Smooth muscle cell (in vitro differentiated cells): Measurements from ENCODE around the gene C7orf33. TPM values are rescaled to one million over a fixed set of nuclear protein-coding genes. Genes with fewer than 3 reads are reported as not detected.

Experiments used
- DNase-seq: peaks from one replicate; lab custom pipeline; 2025; ENCODE audit not compliant: unreplicated experiment; lab: John Stamatoyannopoulos, UW
- H2AFZ ChIP-seq: fragments of 200-600 bp; sonication (generic); 2 replicates; pipeline ENCODE4 v1.6.0; 2016; ENCODE audit warnings: antibody characterized with exemption, low read depth, mild to moderate bottlenecking
- H3F3A ChIP-seq: fragments of 200-600 bp; sonication (generic); 2 replicates; pipeline ENCODE4 v1.6.0; 2017; ENCODE audit warnings: antibody characterized with exemption, low read depth
- H3K27ac ChIP-seq: fragments of 200-600 bp; sonication (generic); 2 replicates; pipeline ENCODE4 v1.5.1; 2016; ENCODE audit warnings: low read depth, mild to moderate bottlenecking
- H3K27me3 ChIP-seq: fragments of 200-600 bp; sonication (generic); 2 replicates; pipeline ENCODE4 v1.6.1; 2016; ENCODE audit warnings: low read depth, mild to moderate bottlenecking
- H3K36me3 ChIP-seq: fragments of 200-600 bp; sonication (generic); 2 replicates; pipeline ENCODE4 v1.5.1; 2016; ENCODE audit warnings: low read depth
- H3K4me1 ChIP-seq: fragments of 200-600 bp; sonication (generic); 2 replicates; pipeline ENCODE4 v1.5.1; 2016; ENCODE audit warnings: low read depth
- H3K4me2 ChIP-seq: fragments of 200-600 bp; sonication (generic); 2 replicates; pipeline ENCODE4 v1.6.0; 2016; ENCODE audit warnings: mild to moderate bottlenecking
- H3K4me3 ChIP-seq: fragments of 200-600 bp; sonication (generic); 2 replicates; pipeline ENCODE4 v1.5.1; 2016; ENCODE audit warnings: mild to moderate bottlenecking
- H3K79me2 ChIP-seq: fragments of 200-600 bp; sonication (generic); 2 replicates; pipeline ENCODE4 v1.6.0; 2016; ENCODE audit warnings: low read depth, mild to moderate bottlenecking
- H3K9ac ChIP-seq: fragments of 200-600 bp; sonication (generic); 2 replicates; pipeline ENCODE4 v1.6.0; 2016; ENCODE audit warnings: low read depth
- H3K9me3 ChIP-seq: fragments of 200-600 bp; sonication (generic); replicated peaks from 2 replicates; pipeline ENCODE4 v1.5.1; 2016; ENCODE audit warnings: low read depth
- H4K20me1 ChIP-seq: fragments of 200-600 bp; sonication (generic); 2 replicates; pipeline ENCODE4 v1.6.0; 2016; ENCODE audit warnings: low read depth
- WGBS: methylation state at CpG from one replicate; pipeline ENCODE4 v1.1.7; 2016; ENCODE audit warnings: low lambda C conversion rate; 5-methylcytosine and 5-hydroxymethylcytosine counted together
- polyA plus RNA-seq: library from polyadenylated mRNA; unstranded; fragments of >200 nt; fragmentation: Nextera tagmentation; extraction: Ambion mirVana; gene quantifications from 2 replicates; pipeline ENCODE4 v1.2.1, GENCODE V29; 2016
- total RNA-seq: library from RNA; depleted of rRNA; stranded (reverse); fragments of >200 nt; gene quantifications from 2 replicates; pipeline ENCODE4 v1.2.3, GENCODE V29; 2014
- TF ChIP-seq, protein P1 (sequence below): fragments of 200-600 bp; sonication (generic); IDR thresholded peaks from 2 replicates; pipeline ENCODE4 v1.5.1; 2017; ENCODE audit warnings: borderline replicate concordance, mild to moderate bottlenecking, antibody characterized with exemption; ENCODE audit not compliant: insufficient read depth, poor library complexity, severe bottlenecking

Gene C7orf33
- total and polyA plus RNA-seq, 2 experiments from 2014 or later, result not detected

- H3K79me2 ChIP-seq, result no peaks in the 10 kb centered on the region
- 97% methylated on average over 7 of the region's 7 CpGs for WGBS
- no peak overlapping the region for H3K4me2 ChIP-seq
- H3K9me3 ChIP-seq, result no peaks in the 10 kb centered on the region
- H3K9ac ChIP-seq, result no peak overlapping the region
- H3F3A ChIP-seq, result no peaks in the 10 kb centered on the region
- H2AFZ ChIP-seq, result no peak overlapping the region
- no peak overlapping the region for H3K27ac ChIP-seq
- no peak for DNase-seq
- H3K4me1 ChIP-seq, result peaks cover 14% of the 10 kb centered on the region
- no peaks in the 10 kb centered on the region for H3K36me3 ChIP-seq
- no peaks in the 10 kb centered on the region for H3K27me3 ChIP-seq
- no peak overlapping the region for H3K4me3 ChIP-seq
- TF ChIP-seq, protein P1, sequence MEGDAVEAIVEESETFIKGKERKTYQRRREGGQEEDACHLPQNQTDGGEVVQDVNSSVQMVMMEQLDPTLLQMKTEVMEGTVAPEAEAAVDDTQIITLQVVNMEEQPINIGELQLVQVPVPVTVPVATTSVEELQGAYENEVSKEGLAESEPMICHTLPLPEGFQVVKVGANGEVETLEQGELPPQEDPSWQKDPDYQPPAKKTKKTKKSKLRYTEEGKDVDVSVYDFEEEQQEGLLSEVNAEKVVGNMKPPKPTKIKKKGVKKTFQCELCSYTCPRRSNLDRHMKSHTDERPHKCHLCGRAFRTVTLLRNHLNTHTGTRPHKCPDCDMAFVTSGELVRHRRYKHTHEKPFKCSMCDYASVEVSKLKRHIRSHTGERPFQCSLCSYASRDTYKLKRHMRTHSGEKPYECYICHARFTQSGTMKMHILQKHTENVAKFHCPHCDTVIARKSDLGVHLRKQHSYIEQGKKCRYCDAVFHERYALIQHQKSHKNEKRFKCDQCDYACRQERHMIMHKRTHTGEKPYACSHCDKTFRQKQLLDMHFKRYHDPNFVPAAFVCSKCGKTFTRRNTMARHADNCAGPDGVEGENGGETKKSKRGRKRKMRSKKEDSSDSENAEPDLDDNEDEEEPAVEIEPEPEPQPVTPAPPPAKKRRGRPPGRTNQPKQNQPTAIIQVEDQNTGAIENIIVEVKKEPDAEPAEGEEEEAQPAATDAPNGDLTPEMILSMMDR, result no peak
- no peaks in the 10 kb centered on the region for H4K20me1 ChIP-seq
These were observed 5.2 kb upstream of the C7orf33 start for GRCh38 chr7:148585399-148585798.

- no peak overlapping the region for H3K9ac ChIP-seq
- H4K20me1 ChIP-seq, result no peaks in the 10 kb centered on the region
- no peak overlapping the region for H3K27ac ChIP-seq
- H3K4me2 ChIP-seq, result no peak overlapping the region
- no peaks in the 10 kb centered on the region for H3K9me3 ChIP-seq
- 88% methylated on average over 3 of the region's 3 CpGs for WGBS
- no peaks in the 10 kb centered on the region for H3F3A ChIP-seq
- H2AFZ ChIP-seq, result no peak overlapping the region
- H3K79me2 ChIP-seq, result no peaks in the 10 kb centered on the region
- TF ChIP-seq, protein P1, result no peak
- H3K4me3 ChIP-seq, result no peak overlapping the region
- H3K27me3 ChIP-seq, result no peaks in the 10 kb centered on the region
- DNase-seq, result no peak
- peaks cover 14% of the 10 kb centered on the region for H3K4me1 ChIP-seq
- H3K36me3 ChIP-seq, result no peaks in the 10 kb centered on the region
These were observed 3.5 kb upstream of the C7orf33 start for GRCh38 chr7:148587076-148587475.

GRCh38 chr7:148588168-148588567 lies 2.4 kb upstream of the C7orf33 start:
- TF ChIP-seq, protein P1, result no peak
- H3K9ac ChIP-seq, result no peak overlapping the region
- no peak overlapping the region for H3K27ac ChIP-seq
- no peak overlapping the region for H3K4me2 ChIP-seq
- no peaks in the 10 kb centered on the region for H3F3A ChIP-seq
- no peak overlapping the region for H2AFZ ChIP-seq
- no peaks in the 10 kb centered on the region for H3K79me2 ChIP-seq
- no peak overlapping the region for H3K4me3 ChIP-seq
- WGBS, result 64% methylated on average over 6 of the region's 6 CpGs
- H3K4me1 ChIP-seq, result peaks cover 14% of the 10 kb centered on the region
- no peaks in the 10 kb centered on the region for H3K36me3 ChIP-seq
- no peaks in the 10 kb centered on the region for H4K20me1 ChIP-seq
- H3K9me3 ChIP-seq, result no peaks in the 10 kb centered on the region
- H3K27me3 ChIP-seq, result no peaks in the 10 kb centered on the region
- no peak for DNase-seq

- no peak overlapping the region for H3K9ac ChIP-seq
- H3K79me2 ChIP-seq, result no peaks in the 10 kb centered on the region
- no peaks in the 10 kb centered on the region for H3K9me3 ChIP-seq
- no peak overlapping the region for H2AFZ ChIP-seq
- 87% methylated on average over 13 of the region's 13 CpGs for WGBS
- no peak for DNase-seq
- H3K4me3 ChIP-seq, result no peak overlapping the region
- H3K27me3 ChIP-seq, result no peaks in the 10 kb centered on the region
- TF ChIP-seq, protein P1, result no peak
- H3K4me2 ChIP-seq, result no peak overlapping the region
- H3K27ac ChIP-seq, result no peak overlapping the region
- no peaks in the 10 kb centered on the region for H3F3A ChIP-seq
- no peaks in the 10 kb centered on the region for H3K36me3 ChIP-seq
- H4K20me1 ChIP-seq, result no peaks in the 10 kb centered on the region
- H3K4me1 ChIP-seq, result peaks cover 14% of the 10 kb centered on the region
These were observed 1.9 kb upstream of the C7orf33 start for GRCh38 chr7:148588670-148589131.
